BJ (cell line): ENCODE measurements around the gene AXIN1. TPM values are rescaled to one million over a fixed set of nuclear protein-coding genes. Genes with fewer than 3 reads are reported as not detected.

Experiments used
- CTCF ChIA-PET: fragments of 350-600 bp; formaldehyde crosslinking; extraction: SDS; loops from one replicate; lab custom pipeline; 2021; ENCODE audit warnings: antibody characterized with exemption, inconsistent platforms; lab: Yijun Ruan, JAX
- POLR2A ChIA-PET: fragments of 300-600 bp; sonication (Branson Sonifier 250); formaldehyde crosslinking; extraction: SDS; loops from one replicate; lab custom pipeline; 2021; ENCODE audit warnings: antibody characterized with exemption; lab: Charles Lee
- DNase-seq: peaks from one replicate; pipeline ENCODE4 v3.0.0-alpha.2; 2011; ENCODE audit warnings: low read depth
- H3K27me3 ChIP-seq: 2 replicates; pipeline ENCODE4 v1.6.0; 2011; ENCODE audit warnings: low read length; ENCODE audit not compliant: control insufficient read depth, insufficient read depth
- H3K36me3 ChIP-seq: 2 replicates; pipeline ENCODE4 v1.5.1; 2011; ENCODE audit warnings: low read length; ENCODE audit not compliant: control insufficient read depth, insufficient read depth
- H3K4me3 ChIP-seq: 2 replicates; pipeline ENCODE4 v1.5.1; 2011; ENCODE audit warnings: low read depth, mild to moderate bottlenecking, control low read depth, low read length
- CTCF ChIP-seq: IDR thresholded peaks from 2 replicates; pipeline ENCODE4 v1.5.1; 2011; ENCODE audit warnings: low read depth, mild to moderate bottlenecking, control low read depth, inconsistent platforms, low read length, moderate library complexity; ENCODE audit not compliant: insufficient read depth
- polyA minus RNA-seq: library from RNA; depleted of rRNA, polyadenylated mRNA; stranded (reverse); fragments of >200 nt; gene quantifications from 2 replicates; pipeline ENCODE4 v1.2.3, GENCODE V29; 2011; rRNA and poly(A)+ RNA removed
- polyA plus RNA-seq: library from polyadenylated mRNA; depleted of rRNA; stranded (reverse); fragments of >200 nt; gene quantifications from 2 replicates; pipeline ENCODE4 v1.2.3, GENCODE V29; 2011; rRNA removed

AXIN1 gene
- polyA plus RNA-seq, result 4.0 and 4.3 TPM in 2 replicates
- 3.1 and 4.1 TPM in 2 replicates for polyA minus RNA-seq

GRCh38 chr16:352547-353403, at the start of gene AXIN1:
Gene AXIN1 (minus strand): TSS chr16:352723. CDS start chr16:347025, 5,698 bp downstream.
- peaks cover 1% of the 10 kb centered on the region for H3K36me3 ChIP-seq
- peak within 1 kb of the TSS; percentile 68 for H3K4me3 ChIP-seq
- POLR2A ChIA-PET, result interaction anchor here (0.6 to 0.7 kb wide), 4 partner anchors 73 to 250 kb away, joined by 3 to 18 read pairs (median 10); no protein-coding TSS in a partner anchor
- TF ChIP-seq CTCF, result no peak
- H3K27me3 ChIP-seq, result no peaks in the 10 kb centered on the region
- peak; percentile 50 for DNase-seq
- CTCF ChIA-PET, result interaction anchor here (1.1 to 2.1 kb wide), 7 partner anchors 9 to 287 kb away, joined by 3 to 10 read pairs (median 6); partner anchors contain the start of gene LUC7L

GRCh38 chr16:401468-402348, 49.2 kb upstream of the AXIN1 start, which contains the start of gene DECR2:
Gene DECR2 (plus strand): TSS chr16:401885. CDS start chr16:401964, 79 bp downstream.
- ChIA-PET CTCF (interaction anchor here (0.6 to 1.0 kb wide), 6 partner anchors 23 to 295 kb away, joined by 3 to 4 read pairs (median 3); no protein-coding TSS in a partner anchor), POLR2A (interaction anchor here (0.7 kb wide), 1 partner anchor 124 kb away, joined by 3 read pairs; no protein-coding TSS in a partner anchor)
- H3K36me3 ChIP-seq, result peaks cover 10% of the 10 kb centered on the region
- peak; percentile 42 for TF ChIP-seq CTCF
- DNase-seq, result peak; percentile 28
- no peaks in the 10 kb centered on the region for H3K27me3 ChIP-seq
- peak within 1 kb of the TSS; percentile 82 for H3K4me3 ChIP-seq

- H3K4me3 ChIP-seq, result no peak overlapping the region
- no peak for DNase-seq
- no peak for TF ChIP-seq CTCF
- no peaks in the 10 kb centered on the region for H3K27me3 ChIP-seq
- peaks cover 10% of the 10 kb centered on the region for H3K36me3 ChIP-seq
- POLR2A ChIA-PET, result interaction anchor here (0.6 kb wide), 1 partner anchor 70 kb away, joined by 4 read pairs; no protein-coding TSS in a partner anchor
- CTCF ChIA-PET, result interaction anchor here (0.6 to 1.5 kb wide), 4 partner anchors 8 to 209 kb away, joined by 3 to 4 read pairs (median 3); no protein-coding TSS in a partner anchor
These were observed 47.6 kb upstream of the AXIN1 start for GRCh38 chr16:400061-400591.

GRCh38 chr16:399340-400019, 47.0 kb upstream of the AXIN1 start:
- DNase-seq, result no peak
- POLR2A ChIA-PET, result no interaction called here
- TF ChIP-seq CTCF, result no peak
- H3K4me3 ChIP-seq, result no peak overlapping the region
- CTCF ChIA-PET, result interaction anchor here (1.5 kb wide), 1 partner anchor 10 kb away, joined by 3 read pairs; no protein-coding TSS in a partner anchor
- H3K36me3 ChIP-seq, result peaks cover 10% of the 10 kb centered on the region
- H3K27me3 ChIP-seq, result no peaks in the 10 kb centered on the region
